WI38 (cell line): Measurements from ENCODE around the gene ZNF185.

Experiments used
- H3K4me3 ChIP-seq: 2 replicates; pipeline ENCODE4 v1.5.1; 2011; ENCODE audit warnings: low read depth, mild to moderate bottlenecking, control low read depth, low read length
- TF ChIP-seq, protein P1 (sequence below): IDR thresholded peaks from 2 replicates; pipeline ENCODE4 v1.5.1; 2012; ENCODE audit warnings: low read depth, mild to moderate bottlenecking, control low read depth, low read length

The ZNF185 gene

GRCh38 chrX:152923599-152923998 lies 25.7 kb downstream of the ZNF185 start:
- no peak overlapping the region for H3K4me3 ChIP-seq
- TF ChIP-seq, protein P1, sequence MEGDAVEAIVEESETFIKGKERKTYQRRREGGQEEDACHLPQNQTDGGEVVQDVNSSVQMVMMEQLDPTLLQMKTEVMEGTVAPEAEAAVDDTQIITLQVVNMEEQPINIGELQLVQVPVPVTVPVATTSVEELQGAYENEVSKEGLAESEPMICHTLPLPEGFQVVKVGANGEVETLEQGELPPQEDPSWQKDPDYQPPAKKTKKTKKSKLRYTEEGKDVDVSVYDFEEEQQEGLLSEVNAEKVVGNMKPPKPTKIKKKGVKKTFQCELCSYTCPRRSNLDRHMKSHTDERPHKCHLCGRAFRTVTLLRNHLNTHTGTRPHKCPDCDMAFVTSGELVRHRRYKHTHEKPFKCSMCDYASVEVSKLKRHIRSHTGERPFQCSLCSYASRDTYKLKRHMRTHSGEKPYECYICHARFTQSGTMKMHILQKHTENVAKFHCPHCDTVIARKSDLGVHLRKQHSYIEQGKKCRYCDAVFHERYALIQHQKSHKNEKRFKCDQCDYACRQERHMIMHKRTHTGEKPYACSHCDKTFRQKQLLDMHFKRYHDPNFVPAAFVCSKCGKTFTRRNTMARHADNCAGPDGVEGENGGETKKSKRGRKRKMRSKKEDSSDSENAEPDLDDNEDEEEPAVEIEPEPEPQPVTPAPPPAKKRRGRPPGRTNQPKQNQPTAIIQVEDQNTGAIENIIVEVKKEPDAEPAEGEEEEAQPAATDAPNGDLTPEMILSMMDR: no peak

DNA sequence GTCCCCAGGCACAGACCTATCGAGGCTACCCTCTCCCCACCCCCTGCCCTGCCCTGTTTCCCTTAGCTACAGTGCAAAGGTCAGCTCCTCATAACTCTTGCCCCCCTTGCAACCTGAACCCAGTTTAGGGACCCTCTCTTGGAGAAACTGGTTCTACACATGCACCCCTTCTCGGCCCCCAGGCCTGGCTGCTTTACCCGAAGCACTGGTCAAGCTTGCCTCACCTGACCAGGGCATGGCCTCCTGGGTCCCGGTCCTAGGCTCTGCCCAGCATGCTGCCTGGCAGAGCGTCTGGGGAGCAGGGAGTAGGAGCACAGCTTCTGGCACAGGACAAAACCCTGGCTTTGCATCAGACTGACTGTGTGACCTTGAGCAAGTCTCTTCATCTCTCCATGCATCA lies 28.0 kb downstream of the ZNF185 start:
- TF ChIP-seq, protein P1: no peak

DNA sequence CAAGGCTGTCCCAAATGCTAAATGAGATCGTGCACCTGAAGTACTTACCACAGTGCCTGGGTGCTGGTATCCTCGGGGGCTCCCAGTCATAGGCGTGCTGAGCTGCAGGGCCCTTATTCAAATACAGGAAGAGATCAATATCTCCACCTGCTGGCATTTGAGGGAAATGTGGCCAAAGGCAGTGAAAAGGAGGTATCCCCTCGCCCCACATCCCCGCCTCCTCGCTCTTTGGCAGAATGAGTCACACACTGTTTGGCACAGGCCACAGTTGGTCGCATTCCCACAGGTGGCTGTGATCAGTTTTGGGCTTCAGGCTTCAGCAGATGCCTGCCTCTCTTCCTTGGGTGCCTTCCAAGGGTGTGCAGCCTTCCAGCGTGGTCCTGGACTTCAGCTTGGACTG lies 28.4 kb downstream of the ZNF185 start:
- no peak overlapping the region for H3K4me3 ChIP-seq
- TF ChIP-seq, protein P1: peak; percentile 43

More for the DNA sequence above, 28.0 kb downstream of the ZNF185 start:
- H3K4me3 ChIP-seq: no peak overlapping the region

DNA sequence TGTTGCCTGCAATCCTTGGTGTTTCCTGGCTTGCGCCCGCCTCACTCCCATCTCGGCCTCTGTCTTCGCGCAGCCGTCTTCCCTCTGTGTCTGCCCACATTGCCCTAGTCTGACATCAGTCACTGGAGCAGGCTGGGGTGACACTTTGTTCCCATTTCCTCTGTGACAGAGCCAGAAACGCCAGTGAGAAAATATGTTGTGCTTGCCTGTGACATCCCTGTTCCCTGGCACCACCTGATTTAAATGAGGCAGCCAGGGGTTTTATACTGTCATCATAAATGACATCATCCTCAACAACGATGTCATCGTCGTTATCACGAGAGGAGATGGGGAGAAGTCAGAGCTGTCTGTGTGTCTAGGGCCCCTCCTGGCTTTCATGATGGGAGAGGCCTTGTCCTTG lies 29.1 kb downstream of the ZNF185 start:
- H3K4me3 ChIP-seq: no peak overlapping the region

DNA sequence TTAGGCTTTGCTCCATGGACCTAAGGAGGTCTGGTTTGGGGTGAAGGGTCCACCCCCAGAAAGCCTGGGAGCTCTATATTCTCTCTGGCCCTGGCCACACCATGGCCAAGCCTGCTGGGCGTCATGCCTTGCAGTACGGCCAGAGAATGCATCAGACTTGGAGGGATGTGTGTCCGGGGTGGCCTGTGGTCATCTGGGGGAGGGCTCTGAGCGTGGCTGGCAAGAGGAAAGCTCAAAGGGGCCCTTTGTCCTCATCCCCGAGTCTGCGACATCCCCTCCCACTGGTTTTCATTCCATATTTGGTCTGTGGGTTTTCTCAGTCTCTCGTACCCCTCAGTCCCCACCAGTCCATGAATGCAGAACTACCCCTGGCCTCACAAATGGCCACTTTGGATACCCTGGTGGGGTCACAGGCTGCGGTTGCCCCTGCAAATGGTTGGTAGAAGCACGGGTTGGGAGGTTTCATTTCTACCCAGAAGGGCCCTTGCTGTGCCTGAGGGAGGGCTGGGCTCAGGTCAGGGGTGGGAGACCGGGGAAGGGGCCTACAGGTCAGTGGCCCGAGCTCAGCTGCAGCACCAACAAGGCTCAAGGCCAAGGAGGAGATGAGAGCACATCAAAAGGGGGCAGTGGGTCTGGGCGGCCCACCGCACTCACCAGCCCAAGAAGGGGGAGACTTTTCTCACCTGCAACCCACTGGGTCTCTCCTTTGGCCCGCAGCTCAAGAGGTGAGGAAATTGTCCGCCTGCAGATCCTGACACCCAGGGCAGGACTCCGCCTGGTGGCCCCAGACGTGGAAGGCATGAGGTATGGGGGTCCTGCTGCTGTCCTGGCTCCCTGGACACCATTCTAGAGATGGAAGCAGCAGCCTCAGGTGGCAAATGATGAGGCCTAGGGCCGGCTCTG lies 30.2 kb downstream of the ZNF185 start:
- TF ChIP-seq, protein P1: no peak
- H3K4me3 ChIP-seq: no peak overlapping the region

More for the DNA sequence above, 29.1 kb downstream of the ZNF185 start:
- TF ChIP-seq, protein P1: no peak

- H3K4me3 ChIP-seq: no peak overlapping the region
- TF ChIP-seq, protein P1: no peak
Measured at GRCh38 chrX:152928761-152929400, 31.0 kb downstream of the ZNF185 start.

- TF ChIP-seq, protein P1: no peak
- H3K4me3 ChIP-seq: no peak overlapping the region
Measured at GRCh38 chrX:152929898-152930297, 32.0 kb downstream of the ZNF185 start.
